ENCODE results near the gene UNC5A. TPM values are rescaled to one million over a fixed set of nuclear protein-coding genes. Genes with fewer than 3 reads are reported as not detected.

UNC5A gene
- total RNA-seq, 1 donor from 2014 or later = not detected

- ATAC-seq (ENCODE audit: low read depth) = no peak
- TF ChIP-seq CTCF (IDR thresholded peaks at IDR 0.05) = no peak
- Mint-ChIP-seq H3K4me3 (no peak overlapping the region), H3K27ac (no peak overlapping the region), H3K4me1 (no peaks in the 10 kb centered on the region), H3K36me3 (ENCODE audit: low read depth) (no peaks in the 10 kb centered on the region), H3K9me3 (no peaks in the 10 kb centered on the region), H3K27me3 (peaks cover 27% of the 10 kb centered on the region)
- ChIA-PET CTCF (no interaction called here), POLR2A (no interaction called here)
- no peak for DNase-seq
- intact Hi-C loops (cut with micrococcal nuclease) = no loop called here
Observed at GRCh38 chr5:176784218-176785165, 25.9 kb upstream of the UNC5A start.

GRCh38 chr5:176785184-176786145, 24.9 kb upstream of the UNC5A start:
- intact Hi-C loops (cut with micrococcal nuclease) = no loop called here
- no peak for TF ChIP-seq CTCF (IDR thresholded peaks at IDR 0.05)
- ChIA-PET CTCF (no interaction called here), POLR2A (no interaction called here)
- ATAC-seq (ENCODE audit: low read depth) (no peak), DNase-seq (no peak)
- no peak overlapping the region for H3K4me3 Mint-ChIP-seq
- H3K9me3 Mint-ChIP-seq = no peaks in the 10 kb centered on the region
- H3K27ac Mint-ChIP-seq = no peak overlapping the region
- H3K36me3 Mint-ChIP-seq (ENCODE audit: low read depth) = no peaks in the 10 kb centered on the region
- H3K4me1 Mint-ChIP-seq = no peaks in the 10 kb centered on the region
- H3K27me3 Mint-ChIP-seq = peaks cover 28% of the 10 kb centered on the region

GRCh38 chr5:176787676-176788075, 22.7 kb upstream of the UNC5A start:
- no peak overlapping the region for H3K27ac Mint-ChIP-seq
- H3K9me3 Mint-ChIP-seq = no peaks in the 10 kb centered on the region
- no peaks in the 10 kb centered on the region for H3K4me1 Mint-ChIP-seq
- CTCF ChIA-PET = no interaction called here
- no peak for TF ChIP-seq CTCF (IDR thresholded peaks at IDR 0.05)
- H3K4me3 Mint-ChIP-seq = no peak overlapping the region
- ATAC-seq (ENCODE audit: low read depth) (no peak), DNase-seq (no peak)
- POLR2A ChIA-PET = no interaction called here
- H3K36me3 Mint-ChIP-seq (ENCODE audit: low read depth) = no peaks in the 10 kb centered on the region
- intact Hi-C loops (cut with micrococcal nuclease) = no loop called here
- peaks cover 24% of the 10 kb centered on the region for H3K27me3 Mint-ChIP-seq

- no peak for TF ChIP-seq CTCF (IDR thresholded peaks at IDR 0.05)
- no peaks in the 10 kb centered on the region for H3K4me1 Mint-ChIP-seq
- ChIA-PET CTCF (no interaction called here), POLR2A (no interaction called here)
- H3K36me3 Mint-ChIP-seq (ENCODE audit: low read depth) = no peaks in the 10 kb centered on the region
- DNase-seq (no peak), ATAC-seq (ENCODE audit: low read depth) (no peak)
- H3K27me3 Mint-ChIP-seq = peaks cover 24% of the 10 kb centered on the region
- intact Hi-C loops (cut with micrococcal nuclease) = no loop called here
- no peak overlapping the region for H3K4me3 Mint-ChIP-seq
- no peak overlapping the region for H3K27ac Mint-ChIP-seq
- no peaks in the 10 kb centered on the region for H3K9me3 Mint-ChIP-seq
Observed at GRCh38 chr5:176788091-176788490, 22.3 kb upstream of the UNC5A start.

All from activated B cell treated with CpG ODN at 0.5 μM for 24 hours (primary cell).